ENCODE data around the gene DLG2.

Gene DLG2

GRCh38 chr11:84103096-84103495, 1524.0 kb downstream of the DLG2 start:
- no peak overlapping the region for H4K8ac ChIP-seq (ENCODE audit: low read length)
- no peak overlapping the region for H3K4me3 ChIP-seq (ENCODE audit: insufficient read depth in 1 of 2, low read depth in 1 of 2, low read length in 2 of 2)
- 73% methylated on average over 1 of the region's 1 CpG for WGBS
- H3K27ac ChIP-seq (ENCODE audit: low read length, poor library complexity, severe bottlenecking): no peak overlapping the region
- H3K79me1 ChIP-seq (replicated peaks; ENCODE audit: low read length, poor library complexity, severe bottlenecking): no peaks in the 10 kb centered on the region
- no peak overlapping the region for H3K14ac ChIP-seq (ENCODE audit: low read length in 2 of 2)
- H2BK12ac ChIP-seq (ENCODE audit: low read length in 2 of 2): no peak overlapping the region
- no peak overlapping the region for H2AK5ac ChIP-seq (ENCODE audit: low read length, severe bottlenecking)
- H2AFZ ChIP-seq (ENCODE audit: low read depth, low read length): no peak overlapping the region
- no peak overlapping the region for H2BK120ac ChIP-seq (ENCODE audit: low read depth, low read length)
- H3K4me1 ChIP-seq (ENCODE audit: control insufficient read depth, insufficient read depth, low read depth, low read length): no peaks in the 10 kb centered on the region
- no peak overlapping the region for H3K4ac ChIP-seq (ENCODE audit: low read depth in 1 of 2, low read length in 2 of 2)
- H2BK15ac ChIP-seq (ENCODE audit: low read depth, poor library complexity, severe bottlenecking): no peak overlapping the region
- H3K36me3 ChIP-seq (ENCODE audit: control insufficient read depth in 1 of 2, insufficient read depth in 2 of 2, low read depth in 1 of 2, low read length in 2 of 2): no peaks in the 10 kb centered on the region
- DNase-seq: no peak
- H3K9ac ChIP-seq (ENCODE audit: low read length): no peak overlapping the region
- no peaks in the 10 kb centered on the region for H3K9me3 ChIP-seq (ENCODE audit: control insufficient read depth, low read length)
- H3K23ac ChIP-seq (ENCODE audit: low read length in 2 of 2): no peak overlapping the region
- no peak overlapping the region for H3K4me2 ChIP-seq (ENCODE audit: low read length, poor library complexity, severe bottlenecking)
- H4K91ac ChIP-seq (ENCODE audit: low read length): no peak overlapping the region
- H3K18ac ChIP-seq (ENCODE audit: low read depth in 1 of 2, low read length in 2 of 2): no peak overlapping the region
- no peak overlapping the region for H2BK5ac ChIP-seq (ENCODE audit: low read depth, low read length, poor library complexity, severe bottlenecking)
- no peaks in the 10 kb centered on the region for H3K27me3 ChIP-seq (ENCODE audit: control insufficient read depth in 1 of 2, insufficient read depth in 1 of 2, low read length in 2 of 2)

GRCh38 chr11:84097186-84097585, 1530.0 kb downstream of the DLG2 start:
- H3K23ac ChIP-seq (ENCODE audit: low read length in 2 of 2): no peak overlapping the region
- H2BK120ac ChIP-seq (ENCODE audit: low read depth, low read length): no peak overlapping the region
- no peak for DNase-seq
- no peak overlapping the region for H2BK12ac ChIP-seq (ENCODE audit: low read length in 2 of 2)
- no peak overlapping the region for H2BK5ac ChIP-seq (ENCODE audit: low read depth, low read length, poor library complexity, severe bottlenecking)
- H3K18ac ChIP-seq (ENCODE audit: low read depth in 1 of 2, low read length in 2 of 2): no peak overlapping the region
- H4K8ac ChIP-seq (ENCODE audit: low read length): no peak overlapping the region
- no peak overlapping the region for H3K9ac ChIP-seq (ENCODE audit: low read length)
- no peak overlapping the region for H3K27ac ChIP-seq (ENCODE audit: low read length, poor library complexity, severe bottlenecking)
- no peak overlapping the region for H3K4ac ChIP-seq (ENCODE audit: low read depth in 1 of 2, low read length in 2 of 2)
- H3K27me3 ChIP-seq (ENCODE audit: control insufficient read depth in 1 of 2, insufficient read depth in 1 of 2, low read length in 2 of 2): no peaks in the 10 kb centered on the region
- H2AK5ac ChIP-seq (ENCODE audit: low read length, severe bottlenecking): no peak overlapping the region
- H3K4me1 ChIP-seq (ENCODE audit: control insufficient read depth, insufficient read depth, low read depth, low read length): no peaks in the 10 kb centered on the region
- H3K9me3 ChIP-seq (ENCODE audit: control insufficient read depth, low read length): no peaks in the 10 kb centered on the region
- no peak overlapping the region for H2AFZ ChIP-seq (ENCODE audit: low read depth, low read length)
- no peak overlapping the region for H2BK15ac ChIP-seq (ENCODE audit: low read depth, poor library complexity, severe bottlenecking)
- H3K79me1 ChIP-seq (replicated peaks; ENCODE audit: low read length, poor library complexity, severe bottlenecking): no peaks in the 10 kb centered on the region
- WGBS: 61% methylated on average over 3 of the region's 3 CpGs
- no peak overlapping the region for H3K4me3 ChIP-seq (ENCODE audit: insufficient read depth in 1 of 2, low read depth in 1 of 2, low read length in 2 of 2)
- no peak overlapping the region for H3K4me2 ChIP-seq (ENCODE audit: low read length, poor library complexity, severe bottlenecking)
- no peaks in the 10 kb centered on the region for H3K36me3 ChIP-seq (ENCODE audit: control insufficient read depth in 1 of 2, insufficient read depth in 2 of 2, low read depth in 1 of 2, low read length in 2 of 2)
- H4K91ac ChIP-seq (ENCODE audit: low read length): no peak overlapping the region
- no peak overlapping the region for H3K14ac ChIP-seq (ENCODE audit: low read length in 2 of 2)

GRCh38 chr11:84091212-84091986, 1535.7 kb downstream of the DLG2 start:
- Histone ChIP-seq H2BK120ac (ENCODE audit: low read depth, low read length) (no peak overlapping the region), H2BK12ac (ENCODE audit: low read length in 2 of 2) (no peak overlapping the region), H3K4me3 (ENCODE audit: insufficient read depth in 1 of 2, low read depth in 1 of 2, low read length in 2 of 2) (no peak overlapping the region), H2BK15ac (ENCODE audit: low read depth, poor library complexity, severe bottlenecking) (no peak overlapping the region), H3K27ac (ENCODE audit: low read length, poor library complexity, severe bottlenecking) (no peak overlapping the region), H3K4ac (ENCODE audit: low read depth in 1 of 2, low read length in 2 of 2) (no peak overlapping the region), H3K36me3 (ENCODE audit: control insufficient read depth in 1 of 2, insufficient read depth in 2 of 2, low read depth in 1 of 2, low read length in 2 of 2) (no peaks in the 10 kb centered on the region), H3K27me3 (ENCODE audit: control insufficient read depth in 1 of 2, insufficient read depth in 1 of 2, low read length in 2 of 2) (no peaks in the 10 kb centered on the region), H3K79me1 (replicated peaks; ENCODE audit: low read length, poor library complexity, severe bottlenecking) (no peaks in the 10 kb centered on the region), H3K4me1 (ENCODE audit: control insufficient read depth, insufficient read depth, low read depth, low read length) (no peaks in the 10 kb centered on the region), H3K14ac (ENCODE audit: low read length in 2 of 2) (no peak overlapping the region), H3K18ac (ENCODE audit: low read depth in 1 of 2, low read length in 2 of 2) (no peak overlapping the region), H2BK5ac (ENCODE audit: low read depth, low read length, poor library complexity, severe bottlenecking) (no peak overlapping the region), H3K23ac (ENCODE audit: low read length in 2 of 2) (no peak overlapping the region), H4K8ac (ENCODE audit: low read length) (no peak overlapping the region), H2AK5ac (ENCODE audit: low read length, severe bottlenecking) (no peak overlapping the region), H3K9me3 (ENCODE audit: control insufficient read depth, low read length) (no peaks in the 10 kb centered on the region), H4K91ac (ENCODE audit: low read length) (no peak overlapping the region), H2AFZ (ENCODE audit: low read depth, low read length) (no peak overlapping the region), H3K4me2 (ENCODE audit: low read length, poor library complexity, severe bottlenecking) (no peak overlapping the region), H3K9ac (ENCODE audit: low read length) (no peak overlapping the region)
- 89% methylated on average over 7 of the region's 7 CpGs for WGBS
- no peak for DNase-seq

GRCh38 chr11:84089072-84090057, 1537.8 kb downstream of the DLG2 start:
- no peak overlapping the region for H2BK15ac ChIP-seq (ENCODE audit: low read depth, poor library complexity, severe bottlenecking)
- no peak overlapping the region for H3K23ac ChIP-seq (ENCODE audit: low read length in 2 of 2)
- no peak overlapping the region for H3K4ac ChIP-seq (ENCODE audit: low read depth in 1 of 2, low read length in 2 of 2)
- no peak overlapping the region for H4K8ac ChIP-seq (ENCODE audit: low read length)
- H3K9me3 ChIP-seq (ENCODE audit: control insufficient read depth, low read length): no peaks in the 10 kb centered on the region
- no peak overlapping the region for H2BK120ac ChIP-seq (ENCODE audit: low read depth, low read length)
- WGBS: 78% methylated on average over 2 of the region's 5 CpGs
- no peaks in the 10 kb centered on the region for H3K79me1 ChIP-seq (replicated peaks; ENCODE audit: low read length, poor library complexity, severe bottlenecking)
- H3K4me3 ChIP-seq (ENCODE audit: insufficient read depth in 1 of 2, low read depth in 1 of 2, low read length in 2 of 2): no peak overlapping the region
- no peak overlapping the region for H2BK12ac ChIP-seq (ENCODE audit: low read length in 2 of 2)
- no peak overlapping the region for H2BK5ac ChIP-seq (ENCODE audit: low read depth, low read length, poor library complexity, severe bottlenecking)
- no peak overlapping the region for H3K18ac ChIP-seq (ENCODE audit: low read depth in 1 of 2, low read length in 2 of 2)
- no peaks in the 10 kb centered on the region for H3K27me3 ChIP-seq (ENCODE audit: control insufficient read depth in 1 of 2, insufficient read depth in 1 of 2, low read length in 2 of 2)
- peak; percentile 28 for DNase-seq
- no peak overlapping the region for H4K91ac ChIP-seq (ENCODE audit: low read length)
- H3K27ac ChIP-seq (ENCODE audit: low read length, poor library complexity, severe bottlenecking): no peak overlapping the region
- H3K14ac ChIP-seq (ENCODE audit: low read length in 2 of 2): no peak overlapping the region
- no peak overlapping the region for H3K4me2 ChIP-seq (ENCODE audit: low read length, poor library complexity, severe bottlenecking)
- no peak overlapping the region for H2AK5ac ChIP-seq (ENCODE audit: low read length, severe bottlenecking)
- no peak overlapping the region for H3K9ac ChIP-seq (ENCODE audit: low read length)
- no peaks in the 10 kb centered on the region for H3K4me1 ChIP-seq (ENCODE audit: control insufficient read depth, insufficient read depth, low read depth, low read length)
- H3K36me3 ChIP-seq (ENCODE audit: control insufficient read depth in 1 of 2, insufficient read depth in 2 of 2, low read depth in 1 of 2, low read length in 2 of 2): no peaks in the 10 kb centered on the region
- no peak overlapping the region for H2AFZ ChIP-seq (ENCODE audit: low read depth, low read length)

Measured in mesenchymal stem cell (in vitro differentiated cells and primary cell).